Gastrocnemius medialis (tissue), 4 donors: Measurements from ENCODE around the gene FLT3LG. TPM values are rescaled to one million over a fixed set of nuclear protein-coding genes. Genes with fewer than 3 reads are reported as not detected.

Experiments
- ATAC-seq, 2 donors: fragments of 150-250 bp; one replicate each; pipeline ENCODE4 v1.9.1; 2016
- DNase-seq, 2 donors: peaks; one replicate each; pipeline ENCODE4 v3.0.0-alpha.2; 2019
- H3K27ac ChIP-seq, 4 donors: fragments of 200-600 bp; sonication (generic); 1 replicate in 1 of 4; 2 replicates in 3 of 4; pipeline ENCODE4 v1.5.1; 2016 to 2018; ENCODE audit warnings: mild to moderate bottlenecking in 2 of 4, moderate library complexity in 1 of 4
- H3K27me3 ChIP-seq, 3 donors: fragments of 200-600 bp; sonication (generic) in 2 of 3; 1 replicate in 1 of 3; 2 replicates in 2 of 3; pipeline versions ENCODE4 v1.5.1 to v1.6.0; 2016 to 2019; ENCODE audit warnings: mild to moderate bottlenecking in 1 of 3, moderate library complexity in 1 of 3
- H3K36me3 ChIP-seq, 2 donors: fragments of 200-600 bp; sonication (generic) in 1 of 2; one replicate each; pipeline ENCODE4 v1.5.1; 2017 to 2018
- H3K4me1 ChIP-seq, 2 donors: fragments of 200-600 bp; sonication (generic) in 1 of 2; one replicate each; pipeline ENCODE4 v1.5.1; 2016 to 2017; ENCODE audit warnings: mild to moderate bottlenecking in 2 of 2
- H3K4me3 ChIP-seq, 4 donors: fragments of 200-600 bp; sonication (generic) in 3 of 4; 1 replicate in 1 of 4; 2 replicates in 3 of 4; pipeline ENCODE4 v1.5.1; 2016 to 2019; ENCODE audit warnings: mild to moderate bottlenecking in 2 of 4
- H3K9me3 ChIP-seq, 3 donors: fragments of 200-600 bp; sonication (generic) in 2 of 3; 1 replicate in 1 of 3; 2 replicates in 2 of 3; pipeline ENCODE4 v1.5.1; 2016 to 2019
- CTCF ChIP-seq, 5 experiments: fragments of 450-650 bp in 3 of 5; fragments of 200-600 bp in 2 of 5; sonication (generic) in 2 of 5; IDR thresholded peaks in 4 of 5; conservative IDR thresholded peaks in 1 of 5; 1 replicate in 4 of 5; 2 replicates in 1 of 5; pipeline ENCODE4 v1.5.1; 2016 to 2019; ENCODE audit warnings: antibody characterized with exemption in 5 of 5, mild to moderate bottlenecking in 3 of 5, moderate library complexity in 3 of 5
- POLR2A ChIP-seq, 2 donors: fragments of 450-650 bp; IDR thresholded peaks; one replicate each; pipeline ENCODE4 v1.6.1; 2017; ENCODE audit warnings: antibody characterized with exemption in 2 of 2, mild to moderate bottlenecking in 2 of 2, moderate library complexity in 2 of 2
- in situ Hi-C, 4 donors: fragments of 200-750 bp; cut with MboI; loops; one replicate each; pipeline versions ENCODE4 v1.15.0 to v1.8.0; 2017; ENCODE audit warnings: low sequenced_read_pairs in 4 of 4
- intact Hi-C: fragments of 100-400 bp; cut with DNase I; formaldehyde crosslinking; loops from one replicate; pipeline ENCODE4 v1.15.1; 2023; ENCODE audit warnings: low total_unique reads
- total RNA-seq, 4 donors: library from RNA; depleted of rRNA; stranded (reverse); fragments of >200 nt; gene quantifications; one replicate each; pipeline versions ENCODE4 v1.1.0 to v1.2.3, GENCODE V29; 2016

The FLT3LG gene
- total RNA-seq, 4 donors from 2014 or later, result 0.91 to 2.7 (median 1.2) TPM

- ATAC-seq (no peak), DNase-seq (no peak)
- Histone ChIP-seq H3K27me3 (peaks cover 92 to 94% (median 93%) of the 10 kb centered on the region in 3 donors), H3K4me1 (peaks cover 0 to 8% of the 10 kb centered on the region in 2 donors), H3K9me3 (no peaks in the 10 kb centered on the region), H3K36me3 (no peaks in the 10 kb centered on the region), H3K27ac (no peak overlapping the region), H3K4me3 (no peak overlapping the region)
- intact Hi-C loops (no loop called here), in situ Hi-C loops (no loop called here)
- no peak for TF ChIP-seq CTCF (IDR thresholded peaks at IDR 0.05 in 4 of 5, conservative IDR thresholded peaks at IDR 0.05 in 1 of 5)
- TF ChIP-seq POLR2A (IDR thresholded peaks at IDR 0.05), result no peak
Observed at GRCh38 chr19:49431330-49431749, 42.7 kb upstream of the FLT3LG start.

DNA sequence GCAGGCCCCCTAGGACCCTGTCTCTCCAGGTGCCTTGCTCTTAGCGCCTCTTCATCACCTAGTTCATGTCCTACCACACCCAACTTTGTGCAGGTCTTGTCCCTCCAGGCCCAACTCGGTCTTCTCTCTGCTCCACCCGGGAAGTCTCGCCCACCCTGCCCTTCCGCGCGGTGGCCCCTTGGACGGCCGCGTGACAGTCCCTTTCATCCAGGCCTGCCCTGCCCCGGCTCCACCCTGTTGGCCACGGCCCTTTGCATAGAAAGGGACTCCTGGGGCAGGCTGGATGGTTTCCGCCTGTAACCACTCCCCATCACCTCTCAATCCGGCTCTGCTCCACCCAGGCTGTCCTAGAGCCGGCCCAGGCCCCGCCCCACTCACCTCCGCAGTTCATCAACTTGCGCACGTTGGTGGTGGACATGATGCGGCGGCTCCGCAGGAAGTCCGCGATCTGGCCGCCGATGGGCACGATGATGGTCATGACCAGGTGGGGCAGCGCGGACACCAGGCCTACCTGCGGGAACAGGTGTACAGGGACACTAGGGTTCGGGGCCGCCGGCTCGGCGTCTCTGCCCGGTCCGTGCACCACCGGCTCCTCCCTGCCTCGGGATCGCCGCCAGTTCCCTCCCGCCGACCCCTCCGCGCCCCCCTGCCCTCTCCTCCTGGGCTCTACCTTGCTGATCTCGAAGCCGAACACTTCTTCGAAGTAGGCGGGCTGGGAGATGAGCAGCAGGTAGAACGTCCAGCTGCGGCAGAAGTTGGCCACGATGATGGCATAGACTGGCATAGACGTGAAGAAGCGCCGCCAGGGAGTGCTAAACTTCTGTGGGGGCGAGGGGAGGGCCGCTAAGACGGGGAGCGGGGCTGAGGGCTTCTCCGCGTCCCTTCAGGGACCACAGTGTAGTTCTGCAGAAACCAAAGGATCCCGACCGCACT, 41.6 kb upstream of the FLT3LG start:
- peaks cover 0 to 8% of the 10 kb centered on the region in 2 donors for H3K4me1 ChIP-seq
- no peak for ATAC-seq

GRCh38 chr19:49433240-49433901, 40.6 kb upstream of the FLT3LG start:
- intact Hi-C loops, result no loop called here
- TF ChIP-seq POLR2A (IDR thresholded peaks at IDR 0.05) (no peak), CTCF (IDR thresholded peaks at IDR 0.05 in 4 of 5, conservative IDR thresholded peaks at IDR 0.05 in 1 of 5) (no peak)
- no peak overlapping the region for H3K27ac ChIP-seq
- in situ Hi-C loops, result no loop called here
- H3K4me3 ChIP-seq, result no peak overlapping the region
- H3K36me3 ChIP-seq, result no peaks in the 10 kb centered on the region
- peaks cover 86 to 91% (median 86%) of the 10 kb centered on the region in 3 donors for H3K27me3 ChIP-seq
- DNase-seq (no peak), ATAC-seq (no peak)
- H3K4me1 ChIP-seq, result peaks cover 0 to 3% of the 10 kb centered on the region in 2 donors
- no peaks in the 10 kb centered on the region for H3K9me3 ChIP-seq

More for the DNA sequence above, 41.6 kb upstream of the FLT3LG start:
- Histone ChIP-seq H3K36me3 (no peaks in the 10 kb centered on the region), H3K4me3 (no peak overlapping the region), H3K27ac (no peak overlapping the region), H3K27me3 (peaks cover 92 to 93% (median 92%) of the 10 kb centered on the region in 3 donors), H3K9me3 (no peaks in the 10 kb centered on the region)
- in situ Hi-C loops, result no loop called here
- DNase-seq, result no peak
- intact Hi-C loops, result no loop called here
- TF ChIP-seq POLR2A (IDR thresholded peaks at IDR 0.05) (no peak), CTCF (IDR thresholded peaks at IDR 0.05 in 4 of 5, conservative IDR thresholded peaks at IDR 0.05 in 1 of 5) (no peak)

DNA sequence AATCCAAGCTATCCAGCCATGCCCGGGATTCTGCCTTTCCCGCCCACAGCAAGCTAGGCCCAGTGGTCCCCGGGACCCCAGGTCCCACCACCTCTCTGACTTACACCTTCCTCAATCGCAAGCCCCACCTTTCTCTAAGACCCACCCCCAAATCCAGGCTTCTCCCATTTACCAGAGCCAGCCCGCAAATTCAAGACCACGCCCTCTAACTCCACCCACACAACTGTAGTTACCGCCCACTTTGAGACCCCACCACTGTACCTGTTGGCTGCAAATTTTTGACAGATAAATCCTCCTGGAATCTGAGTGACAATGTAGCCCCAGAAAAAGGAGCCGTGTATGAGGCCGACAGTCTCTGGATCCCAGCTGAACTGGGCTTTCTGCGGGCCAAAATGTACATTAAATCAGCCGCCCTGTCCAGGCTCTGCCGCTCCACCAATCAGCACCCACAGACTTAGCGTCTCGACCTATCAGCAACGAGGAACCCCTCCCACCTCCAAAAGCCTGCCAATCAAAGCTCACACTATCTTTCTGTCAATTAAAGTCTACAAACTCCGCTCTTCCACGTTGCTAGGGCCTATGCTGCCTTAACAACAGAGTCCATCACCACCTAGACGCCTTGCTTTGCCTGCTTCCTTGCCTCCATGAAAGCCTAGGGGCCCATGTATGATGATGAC, 39.0 kb upstream of the FLT3LG start:
- Histone ChIP-seq H3K27ac (no peak overlapping the region), H3K36me3 (no peaks in the 10 kb centered on the region), H3K9me3 (no peaks in the 10 kb centered on the region), H3K27me3 (peaks cover 85 to 90% (median 89%) of the 10 kb centered on the region in 3 donors), H3K4me1 (no peaks in the 10 kb centered on the region), H3K4me3 (no peak overlapping the region)
- DNase-seq (no peak), ATAC-seq (no peak)
- TF ChIP-seq CTCF (IDR thresholded peaks at IDR 0.05 in 4 of 5, conservative IDR thresholded peaks at IDR 0.05 in 1 of 5) (no peak), POLR2A (IDR thresholded peaks at IDR 0.05) (no peak)
- in situ Hi-C loops, result no loop called here
- intact Hi-C loops, result no loop called here
